Vagina (tissue), 2 donors: ENCODE measurements around the gene IMPA2. TPM values are rescaled to one million over a fixed set of nuclear protein-coding genes. Genes with fewer than 3 reads are reported as not detected.

Experiments
- DNase-seq, 2 donors: peaks; one replicate each; pipeline ENCODE4 v3.0.0-alpha.2; 2017; ENCODE audit errors: extremely low spot score in 2 of 2
- H3K27ac ChIP-seq: fragments of 200-600 bp; sonication (generic); one replicate; pipeline ENCODE4 v1.5.1; 2019
- H3K27me3 ChIP-seq: fragments of 200-600 bp; sonication (generic); one replicate; pipeline ENCODE4 v1.5.1; 2019
- H3K36me3 ChIP-seq, 2 donors: fragments of 200-600 bp; sonication (generic); one replicate each; pipeline ENCODE4 v1.5.1; 2017 to 2019
- H3K4me1 ChIP-seq: fragments of 200-600 bp; sonication (generic); one replicate; pipeline ENCODE4 v1.5.1; 2019
- H3K4me3 ChIP-seq, 2 donors: fragments of 200-600 bp; sonication (generic); 1 replicate in 1 of 2; 2 replicates in 1 of 2; pipeline ENCODE4 v1.5.1; 2016 to 2019
- H3K9me3 ChIP-seq: fragments of 200-600 bp; sonication (generic); one replicate; pipeline ENCODE4 v1.5.1; 2019
- POLR2A ChIP-seq, 2 donors: fragments of 450-650 bp; IDR thresholded peaks; one replicate each; pipeline ENCODE4 v1.6.1; 2017; ENCODE audit warnings: antibody characterized with exemption in 2 of 2, mild to moderate bottlenecking in 2 of 2, moderate library complexity in 2 of 2
- POLR2AphosphoS5 ChIP-seq, 2 donors: sonication (generic); formaldehyde crosslinking; IDR thresholded peaks; one replicate each; pipeline ENCODE4 v1.9.0; 2017; ENCODE audit warnings: antibody characterized with exemption in 2 of 2, mild to moderate bottlenecking in 2 of 2, low read depth in 1 of 2; ENCODE audit not compliant: insufficient read depth in 1 of 2
- intact Hi-C: fragments of 100-400 bp; cut with DNase I; formaldehyde crosslinking; loops from one replicate; pipeline ENCODE4 v1.15.1; 2023
- total RNA-seq: library from RNA; depleted of rRNA; stranded (reverse); fragments of >200 nt; gene quantifications from one replicate; pipeline ENCODE4 v1.2.3, GENCODE V29; 2016
- TF ChIP-seq, protein P1 (sequence below), 3 experiments: fragments of 450-650 bp in 2 of 3; fragments of 200-600 bp in 1 of 3; sonication (generic) in 1 of 3; IDR thresholded peaks; one replicate each; pipeline ENCODE4 v1.5.1; 2017 to 2019; ENCODE audit warnings: antibody characterized with exemption in 3 of 3, mild to moderate bottlenecking in 2 of 3, moderate library complexity in 2 of 3

The IMPA2 gene
- total RNA-seq, 1 donor from 2014 or later = 128 TPM

DNA sequence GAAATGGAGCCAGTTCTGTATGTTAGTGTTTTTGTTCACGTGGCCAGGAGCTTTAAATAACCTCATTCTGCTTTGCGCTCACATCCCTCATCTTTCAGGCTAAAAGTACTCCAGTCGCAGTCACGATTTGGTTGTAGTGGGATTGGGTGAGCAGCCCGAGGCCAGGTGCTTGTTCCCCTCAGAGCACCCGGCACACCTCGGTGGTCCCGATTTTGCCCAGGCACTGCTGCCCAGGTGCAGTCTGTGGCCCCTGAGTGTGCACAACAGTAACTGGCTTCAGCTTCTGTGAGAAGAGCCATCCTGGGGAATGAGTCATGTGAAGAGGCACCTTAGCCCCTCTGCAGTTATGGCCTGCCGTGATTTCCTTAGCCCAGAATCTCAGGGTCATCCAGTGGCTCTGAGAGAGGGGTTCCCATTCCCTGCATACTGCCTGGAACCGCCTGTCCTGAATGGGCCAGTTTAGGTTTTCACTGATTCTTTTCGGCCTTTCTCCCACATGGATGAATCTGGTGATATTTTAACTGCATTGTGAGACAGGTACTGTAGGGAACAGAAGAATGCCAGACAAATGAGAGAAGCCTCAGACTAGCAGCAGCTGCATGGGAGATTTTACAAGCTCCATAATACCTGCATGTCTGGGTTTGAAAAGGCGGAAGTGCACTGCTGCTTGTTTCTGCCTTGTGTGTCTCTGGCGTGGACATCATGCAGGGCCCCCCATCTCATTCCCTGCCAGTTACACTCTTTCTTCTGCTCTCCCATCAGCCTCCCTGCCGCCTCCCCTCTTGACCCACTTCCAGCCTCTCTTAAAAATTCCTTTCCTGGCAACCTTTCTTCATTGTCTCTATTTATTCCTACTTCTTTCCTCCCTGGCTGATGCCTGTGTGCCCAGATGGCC lies 33.5 kb downstream of the IMPA2 start:
- Histone ChIP-seq H3K9me3 (no peaks in the 10 kb centered on the region), H3K4me3 (no peak overlapping the region), H3K4me1 (peaks cover 37% of the 10 kb centered on the region), H3K27ac (peak overlapping the region; percentile 28), H3K27me3 (no peaks in the 10 kb centered on the region), H3K36me3 (peaks cover 0 to 36% of the 10 kb centered on the region in 2 donors)
- TF ChIP-seq, protein P1, sequence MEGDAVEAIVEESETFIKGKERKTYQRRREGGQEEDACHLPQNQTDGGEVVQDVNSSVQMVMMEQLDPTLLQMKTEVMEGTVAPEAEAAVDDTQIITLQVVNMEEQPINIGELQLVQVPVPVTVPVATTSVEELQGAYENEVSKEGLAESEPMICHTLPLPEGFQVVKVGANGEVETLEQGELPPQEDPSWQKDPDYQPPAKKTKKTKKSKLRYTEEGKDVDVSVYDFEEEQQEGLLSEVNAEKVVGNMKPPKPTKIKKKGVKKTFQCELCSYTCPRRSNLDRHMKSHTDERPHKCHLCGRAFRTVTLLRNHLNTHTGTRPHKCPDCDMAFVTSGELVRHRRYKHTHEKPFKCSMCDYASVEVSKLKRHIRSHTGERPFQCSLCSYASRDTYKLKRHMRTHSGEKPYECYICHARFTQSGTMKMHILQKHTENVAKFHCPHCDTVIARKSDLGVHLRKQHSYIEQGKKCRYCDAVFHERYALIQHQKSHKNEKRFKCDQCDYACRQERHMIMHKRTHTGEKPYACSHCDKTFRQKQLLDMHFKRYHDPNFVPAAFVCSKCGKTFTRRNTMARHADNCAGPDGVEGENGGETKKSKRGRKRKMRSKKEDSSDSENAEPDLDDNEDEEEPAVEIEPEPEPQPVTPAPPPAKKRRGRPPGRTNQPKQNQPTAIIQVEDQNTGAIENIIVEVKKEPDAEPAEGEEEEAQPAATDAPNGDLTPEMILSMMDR (IDR thresholded peaks at IDR 0.05) = no peak
- no peak for TF ChIP-seq POLR2A (IDR thresholded peaks at IDR 0.05)
- TF ChIP-seq POLR2AphosphoS5 (IDR thresholded peaks at IDR 0.05; ENCODE audit: insufficient read depth in 1 of 2, low read depth in 1 of 2) = no peak
- no peak for DNase-seq
- intact Hi-C loops = no loop called here

DNA sequence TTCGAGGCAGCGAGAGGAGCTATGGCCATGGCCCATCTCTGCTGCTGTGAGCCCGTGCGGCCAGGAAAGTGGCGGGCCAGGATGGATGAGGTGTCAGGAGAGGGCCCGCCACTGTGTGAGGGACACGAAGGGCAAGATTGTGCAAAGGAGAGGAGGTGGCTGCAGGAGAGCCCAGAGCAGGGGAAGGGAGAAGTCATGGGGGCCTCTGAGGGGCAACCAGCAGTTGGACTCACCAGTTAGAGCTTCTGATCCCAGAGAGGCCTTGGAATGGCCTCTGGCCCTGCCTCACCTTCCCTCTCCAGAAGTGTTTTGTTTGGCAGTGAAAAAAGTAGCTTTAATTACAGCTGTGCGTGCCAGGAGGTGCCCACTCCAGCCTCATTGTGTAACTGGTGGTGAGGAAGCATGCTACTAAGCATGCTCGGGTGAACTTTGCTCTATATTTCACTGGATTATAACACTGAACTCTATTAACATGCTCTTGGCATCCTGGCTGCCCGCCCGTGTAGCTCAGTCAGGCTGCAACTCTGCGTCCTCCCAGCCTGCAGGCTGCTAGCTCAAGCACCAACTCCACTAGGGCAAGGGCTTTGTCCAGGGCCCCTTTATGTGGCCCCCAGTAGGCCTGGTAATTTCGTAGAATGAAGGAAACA lies 34.2 kb downstream of the IMPA2 start:
- intact Hi-C loops = no loop called here
- H3K4me3 ChIP-seq = no peak overlapping the region
- no peaks in the 10 kb centered on the region for H3K9me3 ChIP-seq
- peaks cover 0 to 29% of the 10 kb centered on the region in 2 donors for H3K36me3 ChIP-seq
- H3K27me3 ChIP-seq = no peaks in the 10 kb centered on the region
- H3K4me1 ChIP-seq = peaks cover 32% of the 10 kb centered on the region
- peak overlapping the region; percentile 22 for H3K27ac ChIP-seq
- TF ChIP-seq, protein P1 (IDR thresholded peaks at IDR 0.05) = no peak
- TF ChIP-seq POLR2AphosphoS5 (IDR thresholded peaks at IDR 0.05; ENCODE audit: insufficient read depth in 1 of 2, low read depth in 1 of 2) = peak in 1 of 2 donors; percentile 20
- DNase-seq = no peak

DNA sequence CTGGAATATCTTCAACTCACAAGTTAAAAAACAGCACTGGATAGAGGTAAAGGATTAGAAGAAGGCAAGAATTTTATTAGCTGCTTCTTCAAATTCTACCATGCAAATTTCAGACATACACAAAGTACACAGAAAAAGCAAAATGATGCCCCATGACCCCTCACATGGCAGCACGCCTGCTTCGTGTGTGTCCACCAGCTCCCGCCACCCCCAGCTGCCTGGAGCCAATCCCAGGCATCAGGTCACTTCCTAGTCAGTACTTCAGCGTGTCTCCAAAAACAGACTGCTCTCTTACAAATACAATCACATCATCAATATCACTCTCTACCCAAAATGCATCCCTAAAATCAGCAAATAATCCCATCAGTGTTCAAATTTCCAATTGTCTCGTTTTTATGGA lies 35.8 kb downstream of the IMPA2 start:
- peaks cover 0 to 23% of the 10 kb centered on the region in 2 donors for H3K36me3 ChIP-seq
- no peaks in the 10 kb centered on the region for H3K27me3 ChIP-seq
- no peak for TF ChIP-seq POLR2AphosphoS5 (IDR thresholded peaks at IDR 0.05; ENCODE audit: insufficient read depth in 1 of 2, low read depth in 1 of 2)
- TF ChIP-seq POLR2A (IDR thresholded peaks at IDR 0.05) = no peak
- TF ChIP-seq, protein P1 (IDR thresholded peaks at IDR 0.05) = no peak
- no peak overlapping the region for H3K27ac ChIP-seq
- H3K9me3 ChIP-seq = no peaks in the 10 kb centered on the region
- no peak overlapping the region for H3K4me3 ChIP-seq
- DNase-seq = no peak
- intact Hi-C loops = no loop called here
- peaks cover 29% of the 10 kb centered on the region for H3K4me1 ChIP-seq

DNA sequence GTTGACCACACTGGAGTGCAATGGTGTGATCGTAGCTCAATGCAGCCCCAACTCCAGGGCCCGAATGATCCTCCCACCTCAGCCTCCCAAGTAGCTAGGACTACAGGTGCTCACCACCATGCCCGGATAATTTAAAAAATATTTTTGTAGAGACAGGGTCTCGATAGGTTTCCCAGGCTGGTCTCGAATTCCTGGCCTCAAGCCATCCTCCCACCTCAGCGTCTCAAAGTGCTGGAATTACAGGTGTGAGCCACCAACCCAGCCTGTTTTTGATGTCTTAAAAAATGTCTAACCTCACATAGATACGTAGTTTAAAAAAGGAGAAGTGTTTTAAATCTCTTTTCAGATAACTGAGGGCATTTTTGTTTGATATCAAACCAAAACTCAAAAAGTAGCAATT lies 37.6 kb downstream of the IMPA2 start:
- peaks cover 0 to 23% of the 10 kb centered on the region in 2 donors for H3K36me3 ChIP-seq
- no peaks in the 10 kb centered on the region for H3K9me3 ChIP-seq
- H3K27ac ChIP-seq = no peak overlapping the region
- intact Hi-C loops = no loop called here
- H3K4me3 ChIP-seq = no peak overlapping the region
- DNase-seq = no peak
- TF ChIP-seq, protein P1 (IDR thresholded peaks at IDR 0.05) = no peak
- TF ChIP-seq POLR2A (IDR thresholded peaks at IDR 0.05) (no peak), POLR2AphosphoS5 (IDR thresholded peaks at IDR 0.05; ENCODE audit: insufficient read depth in 1 of 2, low read depth in 1 of 2) (no peak)
- H3K4me1 ChIP-seq = peaks cover 29% of the 10 kb centered on the region
- no peaks in the 10 kb centered on the region for H3K27me3 ChIP-seq
